Renal cortex interstitium (tissue), 11 donors: ENCODE measurements around the gene CRLF3. TPM values are rescaled to one million over a fixed set of nuclear protein-coding genes. Genes with fewer than 3 reads are reported as not detected.
"Not testable (repeated sequence)": the region's sequence is repeated elsewhere in the genome, so short reads cannot be mapped to it uniquely, and the experiment has no call there.

ENCODE experiments used
- DNase-seq, 11 donors: peaks; one replicate each; pipeline ENCODE4 v3.0.0-alpha.2; 2013; ENCODE audit warnings: low read depth in 9 of 11, low spot score in 4 of 11; ENCODE audit errors: extremely low read depth in 1 of 11
- polyA plus RNA-seq, 3 donors: library from polyadenylated mRNA; unstranded; fragments of 120-200 nt; gene quantifications; one replicate each; pipeline ENCODE4 v1.2.1, GENCODE V29; 2013; ENCODE audit not compliant: insufficient read length in 3 of 3

Gene CRLF3
- polyA plus RNA-seq, 3 donors = 15.5 to 27.1 (median 17.1) TPM

GRCh38 chr17:30767641-30768404 is 56.7 kb downstream of the CRLF3 start:
- DNase-seq = not testable (repeated sequence)

- no peak for DNase-seq
Measured at GRCh38 chr17:30761060-30761459, 63.4 kb downstream of the CRLF3 start.

GRCh38 chr17:30753291-30753690 is 71.2 kb downstream of the CRLF3 start:
- not testable (repeated sequence) for DNase-seq

GRCh38 chr17:30750982-30751381 is 73.5 kb downstream of the CRLF3 start:
- not testable (repeated sequence) for DNase-seq

- DNase-seq = not testable (repeated sequence)
Measured at GRCh38 chr17:30747621-30748020, 76.9 kb downstream of the CRLF3 start.

- DNase-seq = not testable (repeated sequence)
Measured at GRCh38 chr17:30742669-30743068, 81.8 kb downstream of the CRLF3 start.

GRCh38 chr17:30736371-30736770 is 88.1 kb downstream of the CRLF3 start:
- not testable (repeated sequence) for DNase-seq

- not testable (repeated sequence) for DNase-seq
Measured at GRCh38 chr17:30735644-30736043, 88.8 kb downstream of the CRLF3 start.

GRCh38 chr17:30735206-30735605 is 89.3 kb downstream of the CRLF3 start:
- not testable (repeated sequence) for DNase-seq

GRCh38 chr17:30734153-30734552 is 90.3 kb downstream of the CRLF3 start:
- DNase-seq = not testable (repeated sequence)

Other genes with a start within 250 kb of the CRLF3 start
- 1 to 10 TPM; 6.6 to 8.5 (median 8.4) TPM for gene ATAD5, start 7.3 kb upstream of the CRLF3 start, polyA plus RNA-seq
- gene TEFM, start 81.5 kb upstream of the CRLF3 start, polyA plus RNA-seq = 10 to 100 TPM; 20.4 to 26.5 (median 22.9) TPM
- gene ADAP2, start 97.3 kb upstream of the CRLF3 start, polyA plus RNA-seq = 1 to 10 TPM; 2.2 to 4.6 (median 4.0) TPM
- 10 to 100 TPM; 17.7 to 19.3 (median 17.8) TPM for gene RNF135, start 146.3 kb upstream of the CRLF3 start, polyA plus RNA-seq